IMR-90 (cell line): ENCODE measurements around the gene TBC1D22A. TPM values are rescaled to one million over a fixed set of nuclear protein-coding genes. Genes with fewer than 3 reads are reported as not detected.

Experiments used
- ATAC-seq: fragments of 200-7000 bp; cut with Tn5 transposase; 2 replicates; pipeline ENCODE4 v1.9.1; 2020; ENCODE audit warnings: low read depth, mild to moderate bottlenecking, moderate library complexity
- BruUV-seq: library from RNA; stranded (reverse); fragments of 400-500 nt; replicated peaks from 2 replicates; lab custom pipeline; 2021; lab: Mats Ljungman, UMichigan
- CTCF ChIA-PET: fragments of 300-600 bp; formaldehyde crosslinking; extraction: SDS; loops from one replicate; lab custom pipeline; 2021; ENCODE audit warnings: antibody characterized with exemption; lab: Yijun Ruan, JAX
- POLR2A ChIA-PET: fragments of 300-600 bp; sonication (Branson Sonifier 250); formaldehyde crosslinking; loops from one replicate; lab custom pipeline; 2022; ENCODE audit warnings: antibody characterized with exemption; ENCODE audit not compliant: unreplicated experiment; lab: Charles Lee
- DNase-seq: peaks from one replicate; pipeline ENCODE4 v3.0.0; 2013
- H2AFZ ChIP-seq: replicated peaks from 2 replicates; pipeline ENCODE3; 2013; ENCODE audit warnings: low read length, mild to moderate bottlenecking; ENCODE audit not compliant: poor library complexity
- H2AK5ac ChIP-seq: 2 replicates; pipeline ENCODE4 v1.6.1; 2013; ENCODE audit warnings: low read depth, low read length, inconsistent platforms
- H2AK9ac ChIP-seq: replicated peaks from 2 replicates; pipeline ENCODE3; 2013; ENCODE audit warnings: mild to moderate bottlenecking, low read depth, low read length, moderate library complexity; ENCODE audit not compliant: poor library complexity
- H2BK120ac ChIP-seq: 2 replicates; pipeline ENCODE4 v1.6.1; 2013; ENCODE audit warnings: low read depth, low read length, inconsistent platforms
- H2BK15ac ChIP-seq: 3 replicates; pipeline ENCODE4 v1.6.1; 2013; ENCODE audit warnings: low read depth, low read length, inconsistent platforms
- H2BK20ac ChIP-seq: 2 replicates; pipeline ENCODE4 v1.6.1; 2013; ENCODE audit warnings: low read depth, mild to moderate bottlenecking, inconsistent platforms, low read length, moderate library complexity
- H2BK5ac ChIP-seq: 2 replicates; pipeline ENCODE4 v1.6.1; 2013; ENCODE audit warnings: mild to moderate bottlenecking, low read depth, low read length, inconsistent platforms; ENCODE audit not compliant: poor library complexity, severe bottlenecking
- H3K14ac ChIP-seq: replicated peaks from 2 replicates; pipeline ENCODE4 v1.6.1; 2013; ENCODE audit warnings: low read depth, low read length, inconsistent platforms
- H3K18ac ChIP-seq: 2 replicates; pipeline ENCODE4 v1.6.1; 2013; ENCODE audit warnings: low read depth, low read length, control low read depth
- H3K23ac ChIP-seq: 2 replicates; pipeline ENCODE4 v1.6.1; 2013; ENCODE audit warnings: low read depth, low read length, inconsistent platforms
- H3K27ac ChIP-seq: 2 replicates; pipeline ENCODE4 v1.5.1; 2013; ENCODE audit warnings: mild to moderate bottlenecking, control low read depth, low read length; ENCODE audit not compliant: insufficient read depth
- H3K27me3 ChIP-seq: 2 replicates; pipeline ENCODE4 v1.6.1; 2013; ENCODE audit warnings: low read length; ENCODE audit not compliant: control insufficient read depth, insufficient read depth
- H3K36me3 ChIP-seq: 2 replicates; pipeline ENCODE4 v1.6.1; 2013; ENCODE audit warnings: low read length, mixed read lengths; ENCODE audit not compliant: control insufficient read depth, insufficient read depth
- H3K4ac ChIP-seq: 2 replicates; pipeline ENCODE4 v1.6.1; 2013; ENCODE audit warnings: low read depth, low read length, inconsistent platforms
- H3K4me1 ChIP-seq: 2 replicates; pipeline ENCODE4 v1.6.1; 2013; ENCODE audit warnings: low read length, mixed read lengths; ENCODE audit not compliant: control insufficient read depth, insufficient read depth
- H3K4me2 ChIP-seq: 2 replicates; pipeline ENCODE4 v1.6.1; 2013; ENCODE audit warnings: low read depth, mild to moderate bottlenecking, control low read depth, low read length, moderate library complexity
- H3K4me3 ChIP-seq: 2 replicates; pipeline ENCODE4 v1.5.1; 2013; ENCODE audit warnings: low read depth, mild to moderate bottlenecking, control low read depth, low read length, moderate library complexity; ENCODE audit not compliant: insufficient read depth
- H3K56ac ChIP-seq: 2 replicates; pipeline ENCODE4 v1.6.1; 2013; ENCODE audit warnings: low read length, inconsistent platforms; ENCODE audit not compliant: insufficient read depth; ENCODE audit errors: extremely low read depth
- H3K79me1 ChIP-seq, 2 experiments: 2 replicates each; pipeline ENCODE4 v1.6.1; 2013; ENCODE audit warnings: low read length in 2 of 2, inconsistent platforms in 1 of 2, low read depth in 1 of 2
- H3K9ac ChIP-seq: 2 replicates; pipeline ENCODE4 v1.6.1; 2013; ENCODE audit warnings: low read depth, low read length, control low read depth
- H3K9me1 ChIP-seq: 2 replicates; pipeline ENCODE4 v1.6.1; 2013; ENCODE audit warnings: low read length, inconsistent platforms; ENCODE audit not compliant: insufficient read depth
- H3K9me3 ChIP-seq: 2 replicates; pipeline ENCODE4 v1.6.1; 2013; ENCODE audit warnings: low read length; ENCODE audit not compliant: control insufficient read depth, insufficient read depth
- H4K20me1 ChIP-seq: 2 replicates; pipeline ENCODE4 v1.6.1; 2013; ENCODE audit warnings: low read length, inconsistent platforms; ENCODE audit not compliant: insufficient read depth
- H4K5ac ChIP-seq: 2 replicates; pipeline ENCODE4 v1.6.1; 2013; ENCODE audit warnings: mild to moderate bottlenecking, low read depth, low read length, control low read depth
- H4K8ac ChIP-seq, 2 experiments: 2 replicates each; pipeline ENCODE4 v1.6.1; 2013; ENCODE audit warnings: low read depth in 2 of 2, low read length in 2 of 2, control low read depth in 1 of 2, inconsistent platforms in 1 of 2
- H4K91ac ChIP-seq: 2 replicates; pipeline ENCODE4 v1.6.1; 2013; ENCODE audit warnings: low read depth, low read length, inconsistent platforms; ENCODE audit not compliant: insufficient read depth
- BHLHE40 ChIP-seq: fragments of 150-350 bp; IDR thresholded peaks from 2 replicates; pipeline ENCODE4 v1.6.1; 2016; ENCODE audit warnings: mild to moderate bottlenecking, low read depth, low read length
- CEBPB ChIP-seq: IDR thresholded peaks from 2 replicates; pipeline ENCODE4 v1.6.1; 2012; ENCODE audit warnings: low read depth, low read length, improper control_type of control experiment
- CHD1 ChIP-seq: IDR thresholded peaks from 2 replicates; pipeline ENCODE4 v1.6.1; 2012; ENCODE audit warnings: low read depth, low read length, improper control_type of control experiment
- ELK1 ChIP-seq: fragments of 150-350 bp; IDR thresholded peaks from 2 replicates; pipeline ENCODE4 v1.6.1; 2016; ENCODE audit warnings: low read depth, mild to moderate bottlenecking, low read length, moderate library complexity, borderline replicate concordance
- FOS ChIP-seq: fragments of 150-350 bp; IDR thresholded peaks from 2 replicates; pipeline ENCODE4 v1.6.1; 2016; ENCODE audit warnings: low read depth, low read length
- MAFK ChIP-seq: IDR thresholded peaks from 2 replicates; pipeline ENCODE4 v1.6.1; 2012; ENCODE audit warnings: low read depth, low read length, improper control_type of control experiment
- MAZ ChIP-seq: IDR thresholded peaks from 2 replicates; pipeline ENCODE4 v1.6.1; 2012; ENCODE audit warnings: low read depth, mild to moderate bottlenecking, low read length, improper control_type of control experiment, moderate library complexity, borderline replicate concordance
- MXI1 ChIP-seq: IDR thresholded peaks from 2 replicates; pipeline ENCODE4 v1.6.1; 2012; ENCODE audit warnings: low read depth, mild to moderate bottlenecking, low read length, moderate library complexity, borderline replicate concordance
- NFE2L2 ChIP-seq: fragments of 150-350 bp; IDR thresholded peaks from 2 replicates; pipeline ENCODE4 v1.6.1; 2016; ENCODE audit warnings: low read depth, mild to moderate bottlenecking, low read length
- POLR2A ChIP-seq: IDR thresholded peaks from 2 replicates; pipeline ENCODE4 v1.6.1; 2012; ENCODE audit warnings: mild to moderate bottlenecking, low read depth, low read length
- RCOR1 ChIP-seq: IDR thresholded peaks from 2 replicates; pipeline ENCODE4 v1.6.1; 2012; ENCODE audit warnings: mild to moderate bottlenecking, low read length, improper control_type of control experiment; ENCODE audit not compliant: insufficient replicate concordance
- RFX5 ChIP-seq: IDR thresholded peaks from 2 replicates; pipeline ENCODE4 v1.8.0; 2012; ENCODE audit warnings: low read depth, mild to moderate bottlenecking, low read length, moderate library complexity
- SMC3 ChIP-seq: fragments of 150-350 bp; IDR thresholded peaks from 2 replicates; pipeline ENCODE4 v1.6.1; 2016; ENCODE audit warnings: low read depth, mild to moderate bottlenecking, antibody characterized with exemption, low read length, moderate library complexity
- USF2 ChIP-seq: fragments of 150-350 bp; IDR thresholded peaks from 2 replicates; pipeline ENCODE4 v1.6.1; 2017; ENCODE audit warnings: mild to moderate bottlenecking, antibody characterized with exemption, low read length, low read depth
- WGBS, 2 experiments: methylation state at CpG; one replicate each; pipeline versions ENCODE4 v1.1.5 to v1.1.7; 2013; ENCODE audit warnings: missing lambda C conversion rate in 2 of 2; ENCODE audit not compliant: insufficient read length in 1 of 2; ENCODE audit errors: extremely low coverage in 2 of 2; 5-methylcytosine and 5-hydroxymethylcytosine counted together
- dilution Hi-C: fragments of 300-500 bp; cut with HindIII; formaldehyde crosslinking; loops from one replicate; pipeline ENCODE4 v1.14.3; 2018; ENCODE audit warnings: low sequenced_read_pairs; ENCODE audit not compliant: unreplicated experiment
- in situ Hi-C: fragments of 300-500 bp; cut with MboI; formaldehyde crosslinking; loops from 3 replicates; pipeline ENCODE4 v1.14.3; 2019; ENCODE audit warnings: low sequenced_read_pairs, inconsistent platforms, mixed read lengths
- intact Hi-C: fragments of 100-400 bp; cut with micrococcal nuclease; formaldehyde crosslinking; loops from 2 replicates; pipeline ENCODE4 v1.10.0; 2022
- polyA plus RNA-seq, 3 experiments: library from polyadenylated mRNA; depleted of rRNA; stranded (reverse); fragments of >200 nt; gene quantifications; 2 replicates each; pipeline ENCODE4 v1.2.3, GENCODE V29; 2012; ENCODE audit warnings: low replicate concordance in 1 of 3
- total RNA-seq: library from RNA; depleted of rRNA; stranded (reverse); fragments of >200 nt; gene quantifications from 2 replicates; pipeline ENCODE4 v1.2.3, GENCODE V29; 2012
- TF ChIP-seq, protein P1 (sequence below): conservative IDR thresholded peaks from 2 replicates; pipeline ENCODE4 v1.5.1; 2012; ENCODE audit warnings: mild to moderate bottlenecking, low read depth, low read length, improper control_type of control experiment

The TBC1D22A gene
- total and polyA plus RNA-seq, 2 of the 4 experiments (the other 2 are of a cell fraction): 9.0 to 16.7 TPM

- dilution Hi-C loops: no loop called here
- no peak overlapping the region for H3K18ac ChIP-seq
These were observed 229.2 kb downstream of the TBC1D22A start for GRCh38 chr22:46991666-46992065.

More at GRCh38 chr22:46991666-46992065, 229.2 kb downstream of the TBC1D22A start:
- H3K14ac ChIP-seq: no peak overlapping the region
- no peak overlapping the region for H3K27ac ChIP-seq
- 90% methylated on average over 12 of the region's 14 CpGs; no CpG with 5 or more reads in 1 of the 2 experiments for WGBS, 2 experiments
- H3K4me3 ChIP-seq: no peak overlapping the region
- no peaks in the 10 kb centered on the region for H4K20me1 ChIP-seq
- peak overlapping the region; percentile 21 for H2AFZ ChIP-seq
- no peak overlapping the region for H4K5ac ChIP-seq
- no peak overlapping the region for H3K9ac ChIP-seq
- H3K4me1 ChIP-seq: no peaks in the 10 kb centered on the region
- no peak overlapping the region for H4K91ac ChIP-seq
- POLR2A ChIA-PET: no interaction called here
- no peak overlapping the region for H4K8ac ChIP-seq
- CTCF ChIA-PET: no interaction called here
- H3K79me1 ChIP-seq: peaks cover 4 to 8% of the 10 kb centered on the region in 2 experiments; a peak in 2 of 4 replicates
- H3K36me3 ChIP-seq: peaks cover 11% of the 10 kb centered on the region
- BruUV-seq: no TSS peak
- H2AK9ac ChIP-seq: no peak overlapping the region
- in situ Hi-C loops (no loop called here), intact Hi-C loops (no loop called here)
- H3K9me1 ChIP-seq: no peaks in the 10 kb centered on the region; the same call in 1 of the 2 replicates
- H3K27me3 ChIP-seq: no peaks in the 10 kb centered on the region
- no peak overlapping the region for H2BK15ac ChIP-seq
- no peak overlapping the region for H2AK5ac ChIP-seq
- DNase-seq (no peak), ATAC-seq (no peak)
- no peak overlapping the region for H3K4ac ChIP-seq
- H3K4me2 ChIP-seq: no peak overlapping the region
- H3K56ac ChIP-seq: no peak overlapping the region
- no peak for TF ChIP-seq POLR2A
- no peak for TF ChIP-seq FOS
- TF ChIP-seq ELK1: no peak
- no peak for TF ChIP-seq SMC3
- no peak for TF ChIP-seq RFX5
- TF ChIP-seq NFE2L2: no peak
- TF ChIP-seq RCOR1: no peak
- no peak for TF ChIP-seq CHD1
- no peak for TF ChIP-seq MXI1
- no peak for TF ChIP-seq MAZ
- TF ChIP-seq MAFK: no peak
- TF ChIP-seq, protein P1, sequence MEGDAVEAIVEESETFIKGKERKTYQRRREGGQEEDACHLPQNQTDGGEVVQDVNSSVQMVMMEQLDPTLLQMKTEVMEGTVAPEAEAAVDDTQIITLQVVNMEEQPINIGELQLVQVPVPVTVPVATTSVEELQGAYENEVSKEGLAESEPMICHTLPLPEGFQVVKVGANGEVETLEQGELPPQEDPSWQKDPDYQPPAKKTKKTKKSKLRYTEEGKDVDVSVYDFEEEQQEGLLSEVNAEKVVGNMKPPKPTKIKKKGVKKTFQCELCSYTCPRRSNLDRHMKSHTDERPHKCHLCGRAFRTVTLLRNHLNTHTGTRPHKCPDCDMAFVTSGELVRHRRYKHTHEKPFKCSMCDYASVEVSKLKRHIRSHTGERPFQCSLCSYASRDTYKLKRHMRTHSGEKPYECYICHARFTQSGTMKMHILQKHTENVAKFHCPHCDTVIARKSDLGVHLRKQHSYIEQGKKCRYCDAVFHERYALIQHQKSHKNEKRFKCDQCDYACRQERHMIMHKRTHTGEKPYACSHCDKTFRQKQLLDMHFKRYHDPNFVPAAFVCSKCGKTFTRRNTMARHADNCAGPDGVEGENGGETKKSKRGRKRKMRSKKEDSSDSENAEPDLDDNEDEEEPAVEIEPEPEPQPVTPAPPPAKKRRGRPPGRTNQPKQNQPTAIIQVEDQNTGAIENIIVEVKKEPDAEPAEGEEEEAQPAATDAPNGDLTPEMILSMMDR: no peak
- no peak for TF ChIP-seq CEBPB
- no peak for TF ChIP-seq USF2
- no peak for TF ChIP-seq BHLHE40
- no peak overlapping the region for H2BK20ac ChIP-seq
- no peak overlapping the region for H2BK5ac ChIP-seq
- H3K9me3 ChIP-seq: no peaks in the 10 kb centered on the region
- H2BK120ac ChIP-seq: no peak overlapping the region
- no peak overlapping the region for H3K23ac ChIP-seq
